AG09319 (cell line): ENCODE data around the gene NR1H2.

Experiments used
- DNase-seq: peaks from one replicate; pipeline ENCODE4 v3.0.0-alpha.2; 2010; ENCODE audit warnings: low read depth; ENCODE audit errors: extremely low read depth
- CTCF ChIP-seq: IDR thresholded peaks from 2 replicates; pipeline ENCODE4 v1.5.1; 2011; ENCODE audit warnings: low read depth, mild to moderate bottlenecking, inconsistent platforms, low read length, moderate library complexity

Gene NR1H2

GRCh38 chr19:50356691-50357177 is 19.5 kb upstream of the NR1H2 start:
- DNase-seq, result no peak
- no peak for TF ChIP-seq CTCF

- TF ChIP-seq CTCF, result peak; percentile 86
- no peak for DNase-seq
Observed at GRCh38 chr19:50357178-50358100, 18.8 kb upstream of the NR1H2 start.

GRCh38 chr19:50358483-50359327 is 17.6 kb upstream of the NR1H2 start:
- no peak for TF ChIP-seq CTCF
- no peak for DNase-seq

GRCh38 chr19:50359328-50359818 is 16.9 kb upstream of the NR1H2 start:
- TF ChIP-seq CTCF, result no peak

GRCh38 chr19:50361290-50362029 is 14.8 kb upstream of the NR1H2 start:
- no peak for DNase-seq
- TF ChIP-seq CTCF, result no peak

More at GRCh38 chr19:50359328-50359818, 16.9 kb upstream of the NR1H2 start:
- no peak for DNase-seq

GRCh38 chr19:50362030-50362412 is 14.2 kb upstream of the NR1H2 start:
- TF ChIP-seq CTCF, result no peak
- no peak for DNase-seq
